Left lung (tissue), 10 donors: ENCODE measurements around the gene PIP4K2A. TPM values are rescaled to one million over a fixed set of nuclear protein-coding genes. Genes with fewer than 3 reads are reported as not detected.

Source experiments
- ATAC-seq: fragments of 200-7000 bp; cut with Tn5 transposase; one replicate; pipeline ENCODE4 v1.9.1; 2020; ENCODE audit warnings: moderate library complexity
- DNase-seq, 4 donors: peaks; one replicate each; pipeline ENCODE4 v3.0.0-alpha.2; 2013 to 2020
- H3K27ac ChIP-seq, 2 donors: fragments of 200-600 bp; sonication (generic) in 1 of 2; one replicate each; pipeline versions ENCODE4 v1.5.0 to v1.8.0; 2020 to 2021
- H3K27me3 ChIP-seq, 2 donors: fragments of 200-600 bp; sonication (generic) in 1 of 2; one replicate each; pipeline versions ENCODE4 v1.5.0 to v1.8.0; 2020 to 2021
- H3K36me3 ChIP-seq, 2 donors: fragments of 200-600 bp; sonication (generic) in 1 of 2; one replicate each; pipeline versions ENCODE4 v1.5.0 to v1.8.0; 2020 to 2021
- H3K4me1 ChIP-seq, 2 donors: fragments of 200-600 bp; one replicate each; pipeline ENCODE4 v1.8.0; 2021
- H3K4me3 ChIP-seq, 2 donors: fragments of 200-600 bp; sonication (generic) in 1 of 2; one replicate each; pipeline versions ENCODE4 v1.5.0 to v1.8.0; 2020 to 2021; ENCODE audit warnings: mild to moderate bottlenecking in 1 of 2
- H3K9me3 ChIP-seq, 2 donors: fragments of 200-600 bp; sonication (generic) in 1 of 2; one replicate each; pipeline versions ENCODE4 v1.5.0 to v1.8.0; 2020 to 2021
- intact Hi-C, 2 donors: fragments of 100-400 bp; cut with DNase I; formaldehyde crosslinking; loops; one replicate each; pipeline versions ENCODE4 v1.11.2 to v1.14.2; 2022
- polyA plus RNA-seq, 6 donors: library from polyadenylated mRNA; unstranded; fragments of 120-200 nt; gene quantifications; one replicate each; pipeline ENCODE4 v1.2.1, GENCODE V29; 2013; ENCODE audit not compliant: insufficient read length in 6 of 6
- total RNA-seq, 2 donors: library from RNA; stranded (reverse); fragmentation: NEBNext Ultra II Directional; extraction: Animal tissue kit (Norgen Biotek cat#: 25700); gene quantifications; one replicate each; pipeline ENCODE4 v1.2.1, GENCODE V29; 2021
- TF ChIP-seq, protein P1 (sequence below), 2 donors: fragments of 200-600 bp; sonication (generic) in 1 of 2; IDR thresholded peaks; one replicate each; pipeline versions ENCODE4 v1.5.0 to v1.8.0; 2021; ENCODE audit warnings: antibody characterized with exemption in 2 of 2
- donor health status: DM: no; HTN: yes; CAD: no.
- donor health status: DM: no; HTN: no; CAD: no.

PIP4K2A gene
- total and polyA plus RNA-seq, 8 donors: 24.9 to 53.8 (median 29.5) TPM

DNA sequence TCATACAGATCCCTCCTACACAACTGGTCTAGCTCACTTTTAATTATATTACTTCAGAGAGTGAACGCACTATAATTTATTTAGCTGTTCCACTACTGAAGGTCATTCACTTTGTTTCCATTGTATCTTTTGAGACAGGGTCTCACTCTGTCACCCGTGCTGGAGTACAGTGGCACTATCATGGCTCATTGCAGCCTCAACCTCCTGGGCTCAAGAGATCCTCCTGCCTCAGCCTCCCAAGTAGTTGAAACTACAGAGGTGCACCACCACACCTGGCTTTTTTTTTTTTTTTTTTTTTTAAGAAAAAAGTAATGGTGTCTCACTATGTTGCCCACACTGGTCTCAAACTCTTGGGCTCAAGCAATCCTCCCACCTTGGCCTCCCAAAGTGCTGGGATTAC is 49.0 kb downstream of the PIP4K2A start:
- no peaks in the 10 kb centered on the region for H3K36me3 ChIP-seq
- TF ChIP-seq, protein P1, sequence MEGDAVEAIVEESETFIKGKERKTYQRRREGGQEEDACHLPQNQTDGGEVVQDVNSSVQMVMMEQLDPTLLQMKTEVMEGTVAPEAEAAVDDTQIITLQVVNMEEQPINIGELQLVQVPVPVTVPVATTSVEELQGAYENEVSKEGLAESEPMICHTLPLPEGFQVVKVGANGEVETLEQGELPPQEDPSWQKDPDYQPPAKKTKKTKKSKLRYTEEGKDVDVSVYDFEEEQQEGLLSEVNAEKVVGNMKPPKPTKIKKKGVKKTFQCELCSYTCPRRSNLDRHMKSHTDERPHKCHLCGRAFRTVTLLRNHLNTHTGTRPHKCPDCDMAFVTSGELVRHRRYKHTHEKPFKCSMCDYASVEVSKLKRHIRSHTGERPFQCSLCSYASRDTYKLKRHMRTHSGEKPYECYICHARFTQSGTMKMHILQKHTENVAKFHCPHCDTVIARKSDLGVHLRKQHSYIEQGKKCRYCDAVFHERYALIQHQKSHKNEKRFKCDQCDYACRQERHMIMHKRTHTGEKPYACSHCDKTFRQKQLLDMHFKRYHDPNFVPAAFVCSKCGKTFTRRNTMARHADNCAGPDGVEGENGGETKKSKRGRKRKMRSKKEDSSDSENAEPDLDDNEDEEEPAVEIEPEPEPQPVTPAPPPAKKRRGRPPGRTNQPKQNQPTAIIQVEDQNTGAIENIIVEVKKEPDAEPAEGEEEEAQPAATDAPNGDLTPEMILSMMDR (IDR thresholded peaks at IDR 0.05): no peak
- no peak overlapping the region for H3K27ac ChIP-seq
- DNase-seq (no peak), ATAC-seq (no peak)
- H3K4me3 ChIP-seq: no peak overlapping the region
- no peaks in the 10 kb centered on the region for H3K9me3 ChIP-seq
- peaks cover 0 to 39% of the 10 kb centered on the region in 2 donors for H3K4me1 ChIP-seq
- no peaks in the 10 kb centered on the region for H3K27me3 ChIP-seq
- intact Hi-C loops: no loop called here

DNA sequence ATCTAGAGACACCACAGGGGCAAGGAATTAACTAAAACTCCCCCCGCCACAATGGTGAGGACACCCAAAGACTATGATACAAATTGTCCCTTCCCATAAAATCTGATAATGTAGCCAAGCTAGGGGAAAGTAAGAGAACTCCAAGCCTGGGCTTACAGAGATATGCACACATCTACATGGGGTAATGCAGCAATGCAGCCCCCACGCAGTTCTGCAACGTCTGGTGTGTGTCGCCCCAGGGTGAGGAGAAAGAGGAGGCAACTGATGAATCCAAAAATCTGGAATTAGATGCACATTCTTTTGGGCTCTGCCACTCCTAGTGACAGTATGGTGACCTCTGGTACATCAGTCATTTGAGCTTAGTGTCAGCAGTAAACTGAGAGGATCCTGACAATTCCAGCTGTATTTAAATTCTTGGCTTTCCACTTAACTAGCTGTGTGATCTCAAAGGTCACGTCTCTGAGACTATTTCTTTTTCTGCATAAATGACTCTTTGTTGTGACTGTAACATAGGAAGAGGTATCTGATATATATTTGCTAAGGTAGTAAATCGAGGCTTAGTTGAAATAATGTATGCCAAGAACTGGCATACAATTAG is 51.5 kb downstream of the PIP4K2A start:
- H3K9me3 ChIP-seq: no peaks in the 10 kb centered on the region
- no peaks in the 10 kb centered on the region for H3K27me3 ChIP-seq
- no peak for DNase-seq
- H3K36me3 ChIP-seq: no peaks in the 10 kb centered on the region
- no peak overlapping the region for H3K27ac ChIP-seq
- ATAC-seq: no peak
- H3K4me1 ChIP-seq: peaks cover 0 to 35% of the 10 kb centered on the region in 2 donors
- no peak overlapping the region for H3K4me3 ChIP-seq
- TF ChIP-seq, protein P1 (IDR thresholded peaks at IDR 0.05): no peak
- intact Hi-C loops: no loop called here

DNA sequence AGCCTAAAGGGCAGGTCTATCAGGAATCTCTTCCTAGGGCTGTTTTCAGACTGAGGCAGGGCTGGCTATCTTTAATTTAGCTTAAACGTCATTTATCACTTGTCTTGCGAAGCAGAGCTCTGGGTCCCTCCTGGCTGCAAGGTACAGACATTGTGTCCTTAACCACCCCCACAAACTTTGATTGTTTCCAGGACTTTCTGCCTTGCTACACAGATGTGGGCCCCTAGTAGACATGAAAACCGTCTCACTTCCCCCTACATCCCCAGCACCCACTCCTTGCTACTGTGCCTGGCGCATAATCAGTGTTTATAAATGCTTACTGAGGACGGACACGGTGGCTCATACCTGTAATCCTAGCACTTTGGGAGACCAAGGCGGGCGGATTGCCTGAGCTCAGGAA is 54.5 kb downstream of the PIP4K2A start:
- DNase-seq (no peak), ATAC-seq (no peak)
- intact Hi-C loops: no loop called here
- H3K27ac ChIP-seq: no peak overlapping the region
- H3K4me3 ChIP-seq: no peak overlapping the region
- H3K27me3 ChIP-seq: no peaks in the 10 kb centered on the region
- TF ChIP-seq, protein P1 (IDR thresholded peaks at IDR 0.05): no peak
- peaks cover 0 to 49% of the 10 kb centered on the region in 2 donors for H3K4me1 ChIP-seq
- no peaks in the 10 kb centered on the region for H3K9me3 ChIP-seq
- no peaks in the 10 kb centered on the region for H3K36me3 ChIP-seq

DNA sequence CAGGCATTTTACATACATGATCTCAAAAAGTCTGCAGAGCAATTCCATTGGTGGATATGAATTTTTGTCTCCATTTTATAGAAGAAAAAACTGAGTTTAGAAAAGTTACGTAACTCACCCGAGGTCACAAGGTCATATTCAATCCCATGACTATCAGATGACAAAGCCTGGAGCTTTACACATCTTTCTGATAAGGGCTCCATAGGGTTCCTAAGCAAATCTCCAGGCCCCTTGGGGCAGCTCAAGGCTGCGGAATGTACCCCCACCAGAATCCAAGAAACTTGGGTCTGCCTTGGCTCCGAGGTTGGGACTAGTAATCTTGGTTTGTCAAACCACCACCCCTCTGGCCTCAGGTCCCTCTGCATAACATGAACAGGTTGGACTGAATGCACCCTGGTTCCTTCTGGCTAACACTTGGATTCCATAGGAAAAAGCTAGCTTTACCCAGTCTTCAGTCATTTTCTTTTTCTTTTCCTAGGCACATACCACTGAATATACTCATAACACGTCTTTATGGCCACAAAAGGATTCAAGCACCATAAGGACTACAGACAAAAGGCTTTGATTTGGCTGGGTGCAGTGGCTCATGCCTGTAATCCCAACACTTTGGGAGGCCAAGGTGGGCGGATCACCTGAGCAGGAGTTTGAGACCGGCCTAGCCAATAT is 55.5 kb downstream of the PIP4K2A start:
- DNase-seq (no peak), ATAC-seq (no peak)
- TF ChIP-seq, protein P1 (IDR thresholded peaks at IDR 0.05): no peak
- peak overlapping the region in 1 of 2 donors; percentile 21 for H3K27ac ChIP-seq
- H3K9me3 ChIP-seq: no peaks in the 10 kb centered on the region
- peaks cover 0 to 57% of the 10 kb centered on the region in 2 donors for H3K4me1 ChIP-seq
- no peaks in the 10 kb centered on the region for H3K27me3 ChIP-seq
- intact Hi-C loops: no loop called here
- no peak overlapping the region for H3K4me3 ChIP-seq
- H3K36me3 ChIP-seq: no peaks in the 10 kb centered on the region

DNA sequence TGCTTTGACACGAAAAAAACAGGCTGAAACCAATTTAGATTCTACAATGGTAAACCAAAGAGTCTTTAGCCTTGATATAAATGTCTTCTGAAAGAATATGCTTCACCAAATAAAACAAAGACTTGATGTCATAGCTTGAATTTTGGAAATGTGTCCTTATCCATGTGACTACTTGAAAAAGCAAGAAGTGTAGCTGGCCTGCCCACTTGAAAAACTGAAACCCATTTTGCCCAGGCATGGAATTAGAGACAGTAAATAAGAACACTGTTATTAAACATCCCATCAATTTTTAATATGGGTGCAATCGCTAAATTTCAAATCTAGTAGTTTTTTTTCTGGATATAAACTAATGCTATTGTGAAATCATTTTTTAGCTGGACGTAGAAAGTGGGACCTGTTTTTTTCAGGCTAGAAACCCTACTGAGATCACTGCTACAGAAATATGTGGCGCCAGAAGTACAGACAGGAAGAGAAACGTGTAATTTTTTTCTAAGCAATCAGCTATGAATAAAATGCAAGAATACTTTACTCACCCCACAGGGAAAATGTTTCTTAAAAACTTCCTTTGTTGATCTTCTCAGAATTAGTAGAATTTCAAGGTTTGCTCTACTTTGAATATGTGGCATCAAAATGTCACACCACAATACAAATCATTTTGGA is 56.7 kb downstream of the PIP4K2A start:
- Histone ChIP-seq H3K4me1 (peaks cover 0 to 69% of the 10 kb centered on the region in 2 donors), H3K27ac (peak overlapping the region in 1 of 2 donors; percentile 21), H3K9me3 (no peaks in the 10 kb centered on the region), H3K4me3 (no peak overlapping the region), H3K36me3 (no peaks in the 10 kb centered on the region), H3K27me3 (no peaks in the 10 kb centered on the region)
- intact Hi-C loops: no loop called here
- ATAC-seq (no peak), DNase-seq (no peak)
- TF ChIP-seq, protein P1 (IDR thresholded peaks at IDR 0.05): no peak
